AG04450 (cell line): ENCODE measurements around the gene UTS2. TPM values are rescaled to one million over a fixed set of nuclear protein-coding genes. Genes with fewer than 3 reads are reported as not detected.

ENCODE experiments used
- CTCF ChIA-PET: fragments of 300-600, 350-600 bp; formaldehyde crosslinking; extraction: SDS; loops from one replicate; lab custom pipeline; 2022; ENCODE audit warnings: antibody characterized with exemption, inconsistent platforms; lab: Charles Lee
- POLR2A ChIA-PET: fragments of 350-600 bp; formaldehyde crosslinking; extraction: SDS; loops from one replicate; lab custom pipeline; 2021; ENCODE audit warnings: antibody characterized with exemption, inconsistent platforms; lab: Yijun Ruan, JAX
- DNase-seq: peaks from one replicate; pipeline ENCODE4 v3.0.0-alpha.2; 2011; ENCODE audit warnings: low read depth, low spot score
- H3K27ac ChIP-seq: one replicate; pipeline ENCODE4 v1.5.1; 2012; ENCODE audit warnings: low read depth, low read length, control low read depth
- H3K27me3 ChIP-seq: one replicate; pipeline ENCODE4 v1.6.0; 2012; ENCODE audit warnings: low read length; ENCODE audit not compliant: control insufficient read depth, insufficient read depth
- H3K4me3 ChIP-seq: 2 replicates; pipeline ENCODE4 v1.5.1; 2011; ENCODE audit warnings: mild to moderate bottlenecking, low read depth, low read length, control low read depth
- H3K9me3 ChIP-seq: 2 replicates; pipeline ENCODE4 v1.5.1; 2012; ENCODE audit warnings: low read length; ENCODE audit not compliant: control insufficient read depth, insufficient read depth
- CTCF ChIP-seq: IDR thresholded peaks from 2 replicates; pipeline ENCODE4 v1.5.1; 2011; ENCODE audit warnings: low read depth, low read length, control low read depth, inconsistent platforms
- polyA plus RNA-seq: library from polyadenylated mRNA; depleted of rRNA; stranded (reverse); fragments of >200 nt; gene quantifications from 2 replicates; pipeline ENCODE4 v1.2.3, GENCODE V29; 2011

Gene UTS2
- polyA plus RNA-seq, 1 experiment = 0.06 TPM

- peak; percentile 46 for DNase-seq
- Histone ChIP-seq H3K4me3 (no peak overlapping the region), H3K27me3 (no peaks in the 10 kb centered on the region), H3K27ac (no peak overlapping the region), H3K9me3 (no peaks in the 10 kb centered on the region)
- ChIA-PET POLR2A (interaction anchor here (0.6 to 1.4 kb wide), 3 partner anchors 21 to 48 kb away, joined by 3 to 4 read pairs (median 4); no protein-coding TSS in a partner anchor), CTCF (interaction anchor here (0.8 to 0.9 kb wide), 2 partner anchors 120 to 142 kb away, joined by 3 to 4 read pairs; no protein-coding TSS in a partner anchor)
- TF ChIP-seq CTCF = no peak
Measured at GRCh38 chr1:7893529-7894180, 40.8 kb upstream of the UTS2 start.

- H3K9me3 ChIP-seq = no peaks in the 10 kb centered on the region
- ChIA-PET CTCF (interaction anchor here (1.0 kb wide), 2 partner anchors 11 to 138 kb away, joined by 3 read pairs; no protein-coding TSS in a partner anchor), POLR2A (no interaction called here)
- H3K27ac ChIP-seq = no peak overlapping the region
- no peak for DNase-seq
- no peak overlapping the region for H3K4me3 ChIP-seq
- no peak for TF ChIP-seq CTCF
- peaks cover 2% of the 10 kb centered on the region for H3K27me3 ChIP-seq
Measured at GRCh38 chr1:7891804-7892203, 38.9 kb upstream of the UTS2 start.

- POLR2A ChIA-PET = no interaction called here
- CTCF ChIA-PET = interaction anchor here (0.6 to 0.7 kb wide), 2 partner anchors 13 to 38 kb away, joined by 4 to 5 read pairs; partner anchors contain the start of gene UTS2
- no peak for DNase-seq
Measured at GRCh38 chr1:7890853-7891252, 38.0 kb upstream of the UTS2 start.

GRCh38 chr1:7888248-7889081 is 35.6 kb upstream of the UTS2 start:
- Histone ChIP-seq H3K27ac (no peak overlapping the region), H3K4me3 (no peak overlapping the region), H3K27me3 (peaks cover 2% of the 10 kb centered on the region), H3K9me3 (peaks cover 4% of the 10 kb centered on the region)
- peak; percentile 15 for DNase-seq
- no peak for TF ChIP-seq CTCF
- ChIA-PET CTCF (interaction anchor here (0.7 to 1.0 kb wide), 2 partner anchors 55 to 135 kb away, joined by 7 to 13 read pairs; no protein-coding TSS in a partner anchor), POLR2A (no interaction called here)

More at GRCh38 chr1:7890853-7891252, 38.0 kb upstream of the UTS2 start:
- Histone ChIP-seq H3K27me3 (peaks cover 2% of the 10 kb centered on the region), H3K4me3 (no peak overlapping the region), H3K9me3 (no peaks in the 10 kb centered on the region), H3K27ac (no peak overlapping the region)
- TF ChIP-seq CTCF = no peak

- no peak overlapping the region for H3K4me3 ChIP-seq
- TF ChIP-seq CTCF = no peak
- POLR2A ChIA-PET = no interaction called here
- no peak overlapping the region for H3K27ac ChIP-seq
- H3K9me3 ChIP-seq = peaks cover 4% of the 10 kb centered on the region
- peaks cover 9% of the 10 kb centered on the region for H3K27me3 ChIP-seq
- no peak for DNase-seq
- CTCF ChIA-PET = no interaction called here
Measured at GRCh38 chr1:7886405-7886745, 33.5 kb upstream of the UTS2 start.
